ENCODE measurements around the gene FAM174A.

FAM174A gene

GRCh38 chr5:100535060-100536005, at the start of gene FAM174A:
Gene FAM174A, plus strand, starts transcription at chr5:100535374. Its CDS starts 157 bp downstream, at chr5:100535531.
- DNase-seq = peak; percentile 70 to 92

GRCh38 chr5:100493996-100494395, 41.2 kb upstream of the FAM174A start:
- no peak for DNase-seq

GRCh38 chr5:100496296-100496695, 38.9 kb upstream of the FAM174A start:
- DNase-seq = no peak

DNA sequence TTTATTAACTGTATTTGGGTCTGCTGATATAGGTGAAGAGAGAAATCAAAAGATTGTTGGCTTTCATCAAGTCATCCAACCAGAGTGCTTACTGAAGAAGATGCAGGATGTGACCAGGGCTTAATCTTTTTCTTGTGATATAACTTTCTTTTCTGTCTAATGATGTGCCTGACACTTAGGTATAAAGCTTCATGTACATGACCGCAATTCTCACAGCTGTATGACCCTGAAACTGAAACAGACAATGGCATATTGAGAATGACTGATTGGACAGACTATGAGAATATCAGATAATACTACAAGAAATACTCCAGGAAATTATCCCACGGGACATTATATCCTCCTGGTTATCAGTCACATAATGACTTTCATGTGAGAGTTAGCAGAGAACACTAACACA, 32.5 kb upstream of the FAM174A start:
- no peak for DNase-seq

DNA sequence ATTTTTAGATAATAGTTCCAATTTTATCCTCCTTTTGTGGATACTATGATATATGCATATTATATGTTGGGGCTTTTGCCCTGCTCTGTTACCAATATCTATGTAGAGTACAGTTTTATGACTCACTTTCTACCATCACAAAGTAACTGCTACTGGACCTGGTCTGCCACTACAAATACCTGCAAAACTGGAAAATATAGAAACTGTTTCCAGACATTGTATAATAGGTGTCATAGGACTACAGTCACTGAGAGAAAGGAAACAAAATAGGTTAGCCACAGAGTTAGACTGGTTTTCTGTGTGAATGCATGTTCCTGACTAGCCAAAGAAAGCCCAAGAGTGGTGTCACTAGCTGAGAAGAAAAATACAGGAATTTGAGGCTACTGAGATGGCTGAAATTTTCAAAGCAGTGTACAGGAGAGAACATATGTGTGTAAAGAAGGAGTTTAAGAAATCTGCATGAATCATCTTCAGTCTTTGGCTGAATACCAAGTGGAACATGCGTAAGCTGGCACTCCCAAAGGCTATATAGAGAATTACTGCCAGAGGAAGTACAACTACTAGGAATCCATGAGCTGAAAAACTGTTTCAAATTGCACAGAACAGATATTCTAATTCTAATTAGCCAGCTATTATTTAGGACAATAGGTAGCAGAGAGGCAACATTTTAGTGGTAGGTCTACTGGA, 29.0 kb upstream of the FAM174A start:
- DNase-seq = no peak

- DNase-seq = no peak
These were observed 18.9 kb upstream of the FAM174A start for GRCh38 chr5:100516285-100516684.

DNA sequence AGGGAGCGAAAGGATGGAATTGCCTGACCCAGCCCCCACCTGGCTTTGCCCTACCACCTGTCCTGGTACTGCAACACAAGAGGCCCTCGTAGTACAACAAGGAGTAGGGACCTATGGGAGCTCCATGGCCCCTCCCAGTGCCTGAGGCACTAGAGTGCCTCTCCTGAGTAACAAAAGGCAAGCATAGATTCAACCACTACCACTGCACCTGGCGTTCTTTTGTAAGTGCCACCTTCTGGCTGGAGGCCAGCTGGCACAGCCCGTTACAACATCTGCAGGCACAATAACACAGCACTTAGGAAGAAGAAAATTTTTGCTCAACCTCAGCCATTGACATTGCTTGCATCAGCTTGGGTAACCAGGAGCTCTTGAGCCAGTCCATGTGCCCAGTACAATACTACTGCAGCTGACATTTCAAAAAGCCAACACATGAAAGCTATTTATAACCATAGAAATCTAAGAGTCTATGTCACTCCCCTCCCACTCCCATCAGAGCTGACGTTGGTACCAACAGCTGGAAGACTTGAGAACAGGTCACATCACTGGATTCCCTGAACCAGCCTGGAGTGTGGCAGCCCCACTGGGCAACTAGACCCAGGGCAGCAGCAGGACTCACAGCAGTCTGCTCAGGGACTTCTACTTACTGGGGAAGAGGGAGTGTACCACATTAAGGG, 17.7 kb upstream of the FAM174A start:
- DNase-seq = peak; percentile 9 to 46

- no peak for DNase-seq
These were observed 16.8 kb upstream of the FAM174A start for GRCh38 chr5:100518377-100518776.

GRCh38 chr5:100519075-100519474, 16.1 kb upstream of the FAM174A start:
- no peak for DNase-seq

DNA sequence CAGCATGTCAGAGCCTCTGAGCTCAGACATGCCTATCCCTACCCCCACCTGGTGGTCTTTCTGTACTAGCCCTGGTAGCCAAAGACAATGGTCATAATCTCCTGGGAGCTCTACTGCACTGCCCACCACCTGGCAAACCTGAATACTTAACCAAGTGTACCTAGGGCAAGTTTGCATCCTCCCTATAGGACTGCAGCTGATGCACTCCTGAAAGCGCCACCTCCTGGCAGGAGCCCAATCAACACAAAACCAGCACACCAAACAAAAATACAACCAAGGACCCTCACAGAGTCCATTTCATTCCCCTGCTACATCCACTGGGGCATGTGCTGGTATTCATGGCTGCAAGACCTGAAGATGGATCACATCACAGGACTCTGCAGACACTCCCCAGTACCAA, 14.8 kb upstream of the FAM174A start:
- no peak for DNase-seq

GRCh38 chr5:100537946-100538345, 2.8 kb downstream of the FAM174A start:
- no peak for DNase-seq

DNA sequence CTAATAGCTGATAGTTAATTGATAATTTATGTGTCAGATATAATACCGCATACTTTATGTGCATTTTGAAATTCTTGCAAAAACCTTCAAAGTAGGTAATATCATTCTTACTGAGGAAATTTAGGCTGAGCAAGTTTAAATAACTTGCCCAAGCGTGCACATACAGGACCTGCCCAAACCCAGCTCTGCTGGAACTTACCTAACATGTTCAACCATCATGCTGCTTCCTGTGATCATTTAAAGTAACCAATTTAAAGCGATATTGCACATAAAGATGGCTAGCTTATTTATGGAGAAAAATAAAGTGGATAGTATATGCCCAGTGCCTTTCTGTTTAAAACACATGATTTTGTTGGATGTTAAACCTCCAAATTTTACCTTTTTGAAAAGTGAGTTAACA, 4.3 kb downstream of the FAM174A start:
- DNase-seq = no peak

DNA sequence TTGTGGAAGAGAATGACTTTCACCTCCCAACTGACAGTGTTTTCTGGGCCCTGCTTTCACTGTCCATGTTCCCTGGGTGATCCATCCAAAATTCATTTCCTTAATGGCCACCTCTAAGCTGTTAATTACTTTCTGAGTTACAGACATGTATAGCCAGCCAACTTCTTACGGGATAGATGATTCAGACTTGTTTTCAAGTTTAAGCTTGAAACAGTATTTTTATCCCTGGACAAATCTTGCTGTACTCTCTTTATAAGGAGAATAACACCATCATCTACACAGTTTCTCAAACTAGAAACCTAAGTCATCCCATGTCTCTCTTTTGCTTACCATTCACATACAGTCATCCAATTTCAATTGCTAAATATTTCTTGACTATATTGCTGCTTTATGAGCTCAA, 6.9 kb downstream of the FAM174A start:
- DNase-seq = no peak

GRCh38 chr5:100546001-100546400, 10.8 kb downstream of the FAM174A start:
- DNase-seq = no peak

DNA sequence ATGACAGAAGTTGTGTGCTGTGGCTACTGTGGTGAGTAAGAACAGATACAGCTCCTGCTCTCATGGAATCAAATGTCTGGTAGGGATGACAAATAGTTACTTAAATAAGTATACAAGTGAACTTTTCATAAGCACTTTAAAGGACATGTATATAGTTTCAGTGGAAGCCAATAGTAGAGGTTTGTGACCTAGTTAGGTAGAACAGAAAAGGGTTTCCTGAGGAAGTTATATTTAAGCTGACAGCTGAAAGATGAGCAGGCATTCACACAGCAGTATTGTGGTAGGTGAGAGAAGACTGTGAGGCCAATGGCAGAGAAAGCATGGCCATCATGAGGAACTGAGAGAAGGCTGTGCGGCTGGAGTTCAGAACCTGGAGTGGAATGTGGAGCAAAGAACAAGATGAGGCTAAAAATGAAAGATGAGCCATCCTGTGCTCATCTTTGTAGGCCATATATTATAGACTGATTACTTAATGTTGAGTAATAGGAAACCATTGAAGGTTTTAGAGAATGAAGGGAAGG, 15.4 kb downstream of the FAM174A start:
- DNase-seq = no peak

- no peak for DNase-seq
These were observed 16.0 kb downstream of the FAM174A start for GRCh38 chr5:100551183-100551582.

DNA sequence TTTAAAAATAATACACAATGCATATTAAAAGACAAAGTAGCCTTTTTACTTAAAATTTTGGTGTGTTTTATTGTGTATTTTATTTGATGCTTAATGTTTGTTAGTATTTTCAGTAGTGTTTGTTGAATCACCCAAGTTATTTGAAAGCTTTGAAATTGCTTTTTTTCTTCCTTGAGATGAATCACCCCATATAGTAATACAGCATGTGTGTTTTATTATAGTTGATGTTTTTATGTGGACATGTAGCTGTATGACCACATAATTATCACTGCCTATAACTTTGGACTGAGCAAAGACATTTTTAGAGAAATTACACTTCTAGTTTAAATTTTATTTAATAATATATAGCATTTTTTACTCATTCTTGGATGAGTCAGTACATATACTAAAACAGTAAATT, 18.0 kb downstream of the FAM174A start:
- DNase-seq = no peak

DNA sequence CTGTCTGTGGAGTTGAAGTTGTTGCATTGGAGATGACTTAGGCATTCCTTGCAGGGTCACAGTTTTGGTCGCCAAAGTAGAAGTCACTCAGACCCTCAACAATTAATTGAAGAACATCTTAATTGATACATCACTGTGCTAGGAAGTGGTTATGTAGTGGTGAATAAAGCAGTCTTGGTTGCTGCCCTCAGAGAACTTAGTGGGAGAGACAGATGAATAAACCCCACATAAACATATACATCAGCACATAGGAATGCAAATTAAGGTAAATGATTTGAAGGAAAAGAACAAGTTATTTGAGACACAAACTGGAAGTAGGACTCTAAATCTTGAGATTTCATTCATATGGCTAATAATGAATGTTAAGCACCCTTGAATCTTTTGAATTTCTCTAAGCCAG, 25.7 kb downstream of the FAM174A start:
- no peak for DNase-seq

DNA sequence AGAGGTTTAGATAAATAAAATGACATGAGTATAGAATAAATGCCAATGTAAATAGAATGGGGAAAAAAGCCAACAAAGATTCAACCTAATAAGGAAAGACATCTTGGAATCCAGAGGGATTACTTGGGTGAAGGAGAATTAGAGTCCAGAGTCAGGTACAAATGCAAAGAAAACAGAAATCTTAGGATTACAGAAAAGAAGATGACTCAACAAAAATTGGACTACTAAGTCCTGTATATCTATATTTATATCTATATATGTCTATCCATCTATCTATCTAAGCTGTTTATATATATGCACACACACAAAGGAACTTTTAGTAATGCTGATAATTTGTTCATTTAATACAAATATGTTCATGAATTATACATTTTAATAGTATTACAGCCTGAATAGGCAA, 27.6 kb downstream of the FAM174A start:
- DNase-seq = no peak

DNA sequence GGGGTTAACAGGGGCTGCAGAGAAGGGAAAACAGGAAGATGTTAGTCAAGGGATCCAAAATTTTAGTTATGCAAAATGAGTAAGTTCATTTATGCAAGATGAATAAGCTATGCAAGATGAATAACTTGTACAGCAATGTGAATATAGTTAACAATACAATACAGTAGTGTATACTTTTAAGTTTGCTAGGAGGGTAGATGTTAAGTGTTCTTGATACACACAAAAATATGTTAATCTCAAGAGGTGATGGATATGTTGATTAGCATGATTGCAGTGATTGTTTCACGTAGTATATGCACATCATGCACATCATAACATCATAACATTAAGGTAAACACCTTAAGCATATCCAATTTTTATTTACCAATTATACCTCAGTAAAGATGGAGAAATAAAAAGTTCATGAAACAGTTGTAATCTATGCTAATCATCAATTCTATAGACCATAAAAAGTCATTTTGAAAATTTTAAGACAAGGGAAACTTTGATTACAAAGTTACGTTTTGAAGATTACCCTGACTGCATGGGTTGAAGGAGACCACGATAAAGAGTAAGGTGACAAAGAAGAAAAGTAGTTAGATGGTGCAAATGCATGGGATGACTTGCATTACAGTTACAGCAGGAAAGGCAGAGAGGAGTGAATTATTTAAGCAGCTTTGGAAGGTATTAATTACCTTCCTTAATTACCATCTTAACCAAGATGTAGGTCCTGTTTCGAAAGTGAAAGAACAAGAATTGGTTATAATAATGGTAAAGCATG, 31.4 kb downstream of the FAM174A start:
- DNase-seq = no peak

GRCh38 chr5:100574716-100575115, 39.5 kb downstream of the FAM174A start:
- DNase-seq = no peak

DNA sequence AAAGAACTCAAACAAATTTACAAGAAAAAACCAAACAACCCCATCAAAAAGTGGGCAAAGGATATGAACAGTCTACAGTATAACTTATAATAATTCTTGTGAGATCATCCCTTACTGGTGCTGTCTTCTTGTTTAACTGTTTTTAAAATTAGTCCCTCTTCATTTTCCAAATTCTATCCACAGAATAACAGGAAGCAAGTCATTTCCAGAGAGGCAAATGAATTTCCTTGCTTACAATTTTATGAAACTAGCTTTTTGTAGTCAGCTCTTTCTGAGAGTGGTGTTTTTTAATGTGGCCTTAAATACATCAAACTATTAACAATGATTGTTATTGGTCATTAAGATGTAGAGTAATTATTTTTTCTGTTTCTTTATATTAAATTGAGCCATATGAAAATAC, 40.6 kb downstream of the FAM174A start:
- no peak for DNase-seq
